Measurements from ENCODE around the gene RASAL2.

Gene RASAL2

DNA sequence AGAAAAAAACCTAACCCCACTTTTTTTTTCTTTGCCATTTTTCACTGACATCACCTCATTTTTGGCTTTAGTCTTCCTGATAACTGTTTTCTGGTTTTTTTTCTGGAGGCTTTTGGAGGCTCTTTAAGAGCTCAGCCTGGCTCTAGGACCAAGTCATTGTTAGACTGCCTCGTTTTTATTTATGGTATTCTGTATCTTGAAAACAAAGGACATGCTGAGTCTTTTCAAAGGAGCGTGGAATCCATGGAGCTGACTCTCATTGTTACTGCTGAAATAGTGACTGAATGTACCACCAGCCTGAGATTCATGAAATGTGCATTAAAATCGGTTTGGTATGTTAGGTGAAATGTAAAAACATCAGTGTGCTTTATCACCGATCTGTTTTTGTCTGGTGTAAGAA, 28.0 kb downstream of the RASAL2 start:
- DNase-seq (ENCODE audit: low read depth), result no peak
- Histone ChIP-seq H3K4me1 (ENCODE audit: control insufficient read depth, insufficient read depth, low read length) (peaks cover 36% of the 10 kb centered on the region), H3K36me3 (ENCODE audit: control insufficient read depth, insufficient read depth, low read length, severe bottlenecking) (no peaks in the 10 kb centered on the region), H3K9ac (ENCODE audit: low read length) (no peak overlapping the region), H3K4me3 (ENCODE audit: low read length) (no peak overlapping the region), H3K27me3 (replicated peaks; ENCODE audit: control insufficient read depth, insufficient read depth, low read length) (no peaks in the 10 kb centered on the region), H3K9me3 (ENCODE audit: control insufficient read depth, low read length) (no peaks in the 10 kb centered on the region)

GRCh38 chr1:178122283-178122682, 28.4 kb downstream of the RASAL2 start:
- H3K27me3 ChIP-seq (replicated peaks; ENCODE audit: control insufficient read depth, insufficient read depth, low read length), result no peaks in the 10 kb centered on the region
- peaks cover 40% of the 10 kb centered on the region for H3K4me1 ChIP-seq (ENCODE audit: control insufficient read depth, insufficient read depth, low read length)
- no peaks in the 10 kb centered on the region for H3K9me3 ChIP-seq (ENCODE audit: control insufficient read depth, low read length)
- no peaks in the 10 kb centered on the region for H3K36me3 ChIP-seq (ENCODE audit: control insufficient read depth, insufficient read depth, low read length, severe bottlenecking)
- H3K4me3 ChIP-seq (ENCODE audit: low read length), result no peak overlapping the region
- H3K9ac ChIP-seq (ENCODE audit: low read length), result no peak overlapping the region
- no peak for DNase-seq (ENCODE audit: low read depth)

GRCh38 chr1:178124115-178124514, 30.2 kb downstream of the RASAL2 start:
- DNase-seq (ENCODE audit: low read depth), result no peak
- no peak overlapping the region for H3K9ac ChIP-seq (ENCODE audit: low read length)
- H3K4me1 ChIP-seq (ENCODE audit: control insufficient read depth, insufficient read depth, low read length), result peaks cover 54% of the 10 kb centered on the region
- no peaks in the 10 kb centered on the region for H3K9me3 ChIP-seq (ENCODE audit: control insufficient read depth, low read length)
- H3K27me3 ChIP-seq (replicated peaks; ENCODE audit: control insufficient read depth, insufficient read depth, low read length), result no peaks in the 10 kb centered on the region
- no peaks in the 10 kb centered on the region for H3K36me3 ChIP-seq (ENCODE audit: control insufficient read depth, insufficient read depth, low read length, severe bottlenecking)
- no peak overlapping the region for H3K4me3 ChIP-seq (ENCODE audit: low read length)

DNA sequence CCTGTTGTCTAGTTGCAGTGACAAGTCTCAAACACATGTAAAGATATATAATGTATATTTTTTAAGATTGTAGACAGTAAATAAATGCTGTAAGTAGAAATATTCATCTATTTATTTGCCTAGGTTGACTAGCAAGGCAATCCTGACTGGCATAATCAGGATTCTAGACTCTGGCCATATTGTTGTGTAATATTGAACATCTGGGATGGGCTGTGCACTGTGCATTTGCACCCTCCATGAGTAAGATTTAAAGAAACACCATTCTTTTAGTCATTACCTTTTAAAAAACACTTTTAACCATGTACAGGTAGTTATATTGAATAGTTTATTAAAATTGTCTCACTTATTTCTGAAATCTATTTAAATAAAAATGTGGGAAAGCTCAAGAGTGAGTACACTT, 32.4 kb downstream of the RASAL2 start:
- Histone ChIP-seq H3K36me3 (ENCODE audit: control insufficient read depth, insufficient read depth, low read length, severe bottlenecking) (no peaks in the 10 kb centered on the region), H3K4me1 (ENCODE audit: control insufficient read depth, insufficient read depth, low read length) (peaks cover 54% of the 10 kb centered on the region), H3K27me3 (replicated peaks; ENCODE audit: control insufficient read depth, insufficient read depth, low read length) (no peaks in the 10 kb centered on the region), H3K9me3 (ENCODE audit: control insufficient read depth, low read length) (no peaks in the 10 kb centered on the region), H3K4me3 (ENCODE audit: low read length) (no peak overlapping the region), H3K9ac (ENCODE audit: low read length) (no peak overlapping the region)
- DNase-seq (ENCODE audit: low read depth), result no peak

GRCh38 chr1:178126741-178127185, 32.9 kb downstream of the RASAL2 start:
- Histone ChIP-seq H3K9ac (ENCODE audit: low read length) (peak overlapping the region; percentile 37), H3K4me1 (ENCODE audit: control insufficient read depth, insufficient read depth, low read length) (peaks cover 53% of the 10 kb centered on the region), H3K9me3 (ENCODE audit: control insufficient read depth, low read length) (no peaks in the 10 kb centered on the region), H3K36me3 (ENCODE audit: control insufficient read depth, insufficient read depth, low read length, severe bottlenecking) (no peaks in the 10 kb centered on the region), H3K27me3 (replicated peaks; ENCODE audit: control insufficient read depth, insufficient read depth, low read length) (no peaks in the 10 kb centered on the region), H3K4me3 (ENCODE audit: low read length) (peak overlapping the region; percentile 19)
- peak; percentile 75 for DNase-seq (ENCODE audit: low read depth)

- H3K4me3 ChIP-seq (ENCODE audit: low read length), result peak overlapping the region; percentile 19
- no peaks in the 10 kb centered on the region for H3K9me3 ChIP-seq (ENCODE audit: control insufficient read depth, low read length)
- H3K9ac ChIP-seq (ENCODE audit: low read length), result peak overlapping the region; percentile 37
- H3K4me1 ChIP-seq (ENCODE audit: control insufficient read depth, insufficient read depth, low read length), result peaks cover 45% of the 10 kb centered on the region
- H3K36me3 ChIP-seq (ENCODE audit: control insufficient read depth, insufficient read depth, low read length, severe bottlenecking), result no peaks in the 10 kb centered on the region
- H3K27me3 ChIP-seq (replicated peaks; ENCODE audit: control insufficient read depth, insufficient read depth, low read length), result no peaks in the 10 kb centered on the region
- no peak for DNase-seq (ENCODE audit: low read depth)
Measured at GRCh38 chr1:178127482-178128191, 33.7 kb downstream of the RASAL2 start.

GRCh38 chr1:178133239-178133989, 39.5 kb downstream of the RASAL2 start:
- no peak for DNase-seq (ENCODE audit: low read depth)
- Histone ChIP-seq H3K27me3 (replicated peaks; ENCODE audit: control insufficient read depth, insufficient read depth, low read length) (no peaks in the 10 kb centered on the region), H3K4me3 (ENCODE audit: low read length) (no peak overlapping the region), H3K4me1 (ENCODE audit: control insufficient read depth, insufficient read depth, low read length) (peaks cover 41% of the 10 kb centered on the region), H3K9me3 (ENCODE audit: control insufficient read depth, low read length) (no peaks in the 10 kb centered on the region), H3K36me3 (ENCODE audit: control insufficient read depth, insufficient read depth, low read length, severe bottlenecking) (no peaks in the 10 kb centered on the region), H3K9ac (ENCODE audit: low read length) (no peak overlapping the region)

- H3K36me3 ChIP-seq (ENCODE audit: control insufficient read depth, insufficient read depth, low read length, severe bottlenecking), result no peaks in the 10 kb centered on the region
- no peak overlapping the region for H3K4me3 ChIP-seq (ENCODE audit: low read length)
- H3K4me1 ChIP-seq (ENCODE audit: control insufficient read depth, insufficient read depth, low read length), result peaks cover 39% of the 10 kb centered on the region
- peak; percentile 50 for DNase-seq (ENCODE audit: low read depth)
- no peaks in the 10 kb centered on the region for H3K27me3 ChIP-seq (replicated peaks; ENCODE audit: control insufficient read depth, insufficient read depth, low read length)
- no peak overlapping the region for H3K9ac ChIP-seq (ENCODE audit: low read length)
- no peaks in the 10 kb centered on the region for H3K9me3 ChIP-seq (ENCODE audit: control insufficient read depth, low read length)
Measured at GRCh38 chr1:178134061-178134460, 40.2 kb downstream of the RASAL2 start.

DNA sequence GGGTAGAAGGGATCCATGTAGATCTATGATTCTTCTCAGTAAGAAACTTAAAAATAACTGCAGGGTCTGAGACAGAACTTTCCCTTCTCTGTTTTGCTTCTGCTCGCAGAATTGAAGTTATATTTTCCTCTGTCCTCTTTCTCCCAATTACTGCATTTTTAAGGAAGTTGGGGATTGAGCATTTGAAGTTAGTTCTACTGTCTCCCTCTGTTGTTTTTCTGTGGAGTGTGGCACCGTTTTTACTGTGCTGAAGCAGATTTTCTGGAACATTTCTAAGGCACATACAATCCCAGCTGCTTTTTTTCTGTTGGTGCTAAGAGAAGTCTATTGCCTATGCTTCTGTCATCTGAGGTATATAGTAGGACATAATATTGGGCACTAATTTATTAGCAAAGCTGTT, 43.3 kb downstream of the RASAL2 start:
- Histone ChIP-seq H3K36me3 (ENCODE audit: control insufficient read depth, insufficient read depth, low read length, severe bottlenecking) (no peaks in the 10 kb centered on the region), H3K4me1 (ENCODE audit: control insufficient read depth, insufficient read depth, low read length) (peaks cover 39% of the 10 kb centered on the region), H3K9ac (ENCODE audit: low read length) (peak overlapping the region; percentile 63)

GRCh38 chr1:178142806-178143205, 48.9 kb downstream of the RASAL2 start:
- DNase-seq (ENCODE audit: low read depth), result no peak
- no peaks in the 10 kb centered on the region for H3K36me3 ChIP-seq (ENCODE audit: control insufficient read depth, insufficient read depth, low read length, severe bottlenecking)
- no peaks in the 10 kb centered on the region for H3K27me3 ChIP-seq (replicated peaks; ENCODE audit: control insufficient read depth, insufficient read depth, low read length)
- peaks cover 31% of the 10 kb centered on the region for H3K4me1 ChIP-seq (ENCODE audit: control insufficient read depth, insufficient read depth, low read length)
- no peak overlapping the region for H3K9ac ChIP-seq (ENCODE audit: low read length)
- no peak overlapping the region for H3K4me3 ChIP-seq (ENCODE audit: low read length)
- no peaks in the 10 kb centered on the region for H3K9me3 ChIP-seq (ENCODE audit: control insufficient read depth, low read length)

More for the DNA sequence above, 43.3 kb downstream of the RASAL2 start:
- H3K9me3 ChIP-seq (ENCODE audit: control insufficient read depth, low read length), result no peaks in the 10 kb centered on the region
- peak; percentile 18 for DNase-seq (ENCODE audit: low read depth)
- no peaks in the 10 kb centered on the region for H3K27me3 ChIP-seq (replicated peaks; ENCODE audit: control insufficient read depth, insufficient read depth, low read length)
- peak overlapping the region; percentile 31 for H3K4me3 ChIP-seq (ENCODE audit: low read length)

DNA sequence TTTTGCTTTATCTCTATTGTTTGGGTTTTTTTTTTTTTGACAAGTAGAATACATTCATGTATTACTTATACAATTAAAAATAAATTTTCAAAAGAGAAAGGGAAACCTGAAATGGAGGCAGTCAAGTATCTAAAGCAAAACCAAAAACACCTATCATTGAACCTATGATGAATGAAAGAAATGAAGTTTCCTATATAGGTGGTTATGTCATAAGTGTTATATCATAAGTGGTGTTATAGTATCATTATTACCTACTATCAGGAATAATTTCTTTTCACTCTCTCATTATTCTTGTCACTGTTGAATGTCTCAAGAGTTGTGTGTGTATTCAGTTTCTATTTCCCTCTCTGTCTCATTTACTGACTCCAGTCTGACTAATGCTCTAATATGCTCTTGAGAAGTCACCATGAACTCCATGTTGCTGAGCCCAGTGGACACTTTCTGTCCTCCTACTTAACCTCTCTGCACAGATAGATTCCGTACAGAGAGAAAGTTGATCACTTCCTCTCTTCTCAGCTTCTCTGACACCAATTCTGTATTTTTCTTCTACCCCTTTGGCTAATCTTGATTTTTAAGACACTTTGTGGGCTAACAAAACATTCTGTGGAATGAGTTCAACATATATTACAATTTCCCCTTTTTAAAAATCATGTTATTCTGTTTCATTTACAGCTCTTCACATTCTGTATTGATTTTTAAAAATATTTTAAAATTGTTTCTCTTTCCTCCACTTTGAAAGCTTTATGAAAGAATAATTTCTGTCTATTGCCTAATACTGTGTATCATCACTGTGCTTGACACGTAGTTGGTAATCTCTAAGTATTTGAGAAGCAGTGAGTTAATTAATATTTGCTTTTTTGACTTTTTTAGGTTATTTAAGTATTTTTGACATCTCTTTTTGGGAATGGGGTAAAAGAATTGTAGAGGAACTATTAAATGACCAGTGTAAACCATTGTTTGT, 50.1 kb downstream of the RASAL2 start:
- Histone ChIP-seq H3K9ac (ENCODE audit: low read length) (no peak overlapping the region), H3K27me3 (replicated peaks; ENCODE audit: control insufficient read depth, insufficient read depth, low read length) (no peaks in the 10 kb centered on the region), H3K36me3 (ENCODE audit: control insufficient read depth, insufficient read depth, low read length, severe bottlenecking) (no peaks in the 10 kb centered on the region), H3K4me1 (ENCODE audit: control insufficient read depth, insufficient read depth, low read length) (peaks cover 23% of the 10 kb centered on the region), H3K9me3 (ENCODE audit: control insufficient read depth, low read length) (no peaks in the 10 kb centered on the region), H3K4me3 (ENCODE audit: low read length) (peak overlapping the region; percentile 50)
- peak; percentile 30 for DNase-seq (ENCODE audit: low read depth)

Data from adipocyte (in vitro differentiated cells).